H9 (cell line): ENCODE measurements around the gene PPAT. TPM values are rescaled to one million over a fixed set of nuclear protein-coding genes. Genes with fewer than 3 reads are reported as not detected.

ENCODE experiments used
- DNase-seq: peaks from one replicate; pipeline ENCODE4 v3.0.0-alpha.2; 2017
- H2AFZ ChIP-seq: one replicate; pipeline ENCODE4 v1.6.1; 2013; ENCODE audit warnings: mild to moderate bottlenecking, low read length, control low read depth, moderate library complexity
- H2AK5ac ChIP-seq: 2 replicates; pipeline ENCODE4 v1.6.1; 2013; ENCODE audit warnings: low read length, control low read depth, mixed read lengths; ENCODE audit not compliant: insufficient read length
- H2BK120ac ChIP-seq: one replicate; pipeline ENCODE4 v1.6.1; 2013; ENCODE audit warnings: low read depth, mild to moderate bottlenecking, low read length, control low read depth, inconsistent platforms; ENCODE audit not compliant: poor library complexity, severe bottlenecking
- H2BK12ac ChIP-seq: 2 replicates; pipeline ENCODE4 v1.6.1; 2013; ENCODE audit warnings: low read length, control low read depth, mixed read lengths, low read depth; ENCODE audit not compliant: insufficient read length
- H2BK15ac ChIP-seq: 2 replicates; pipeline ENCODE4 v1.6.1; 2013; ENCODE audit warnings: low read depth, low read length, control low read depth
- H2BK20ac ChIP-seq: one replicate; pipeline ENCODE4 v1.6.1; 2013; ENCODE audit warnings: low read depth, mild to moderate bottlenecking, low read length, control low read depth, inconsistent platforms; ENCODE audit not compliant: poor library complexity, severe bottlenecking
- H2BK5ac ChIP-seq: 2 replicates; pipeline ENCODE4 v1.6.1; 2013; ENCODE audit warnings: low read length, control low read depth, mixed read lengths; ENCODE audit not compliant: insufficient read length
- H3K14ac ChIP-seq: 2 replicates; pipeline ENCODE4 v1.6.1; 2013; ENCODE audit warnings: low read length, control low read depth; ENCODE audit not compliant: insufficient read depth
- H3K18ac ChIP-seq: 2 replicates; pipeline ENCODE4 v1.6.1; 2013; ENCODE audit warnings: low read depth, mild to moderate bottlenecking, mixed read lengths, low read length, control low read depth; ENCODE audit not compliant: insufficient read length
- H3K23ac ChIP-seq: 2 replicates; pipeline ENCODE4 v1.6.1; 2013; ENCODE audit warnings: low read length, control low read depth, mixed read lengths, low read depth; ENCODE audit not compliant: insufficient read length
- H3K23me2 ChIP-seq: 2 replicates; pipeline ENCODE4 v1.6.1; 2013; ENCODE audit warnings: low read depth, mild to moderate bottlenecking, mixed read lengths, low read length, control low read depth; ENCODE audit not compliant: insufficient read length, poor library complexity, severe bottlenecking
- H3K27ac ChIP-seq: 2 replicates; pipeline ENCODE4 v1.5.1; 2013; ENCODE audit warnings: low read length, control low read depth, mixed read lengths, low read depth; ENCODE audit not compliant: insufficient read length
- H3K27me3 ChIP-seq: 2 replicates; pipeline ENCODE4 v1.6.1; 2013; ENCODE audit warnings: low read length, control low read depth, inconsistent platforms; ENCODE audit not compliant: insufficient read depth
- H3K4ac ChIP-seq: 2 replicates; pipeline ENCODE4 v1.6.1; 2013; ENCODE audit warnings: low read depth, mild to moderate bottlenecking, control low read depth, inconsistent platforms, low read length, moderate library complexity
- H3K4me1 ChIP-seq: 2 replicates; pipeline ENCODE4 v1.6.1; 2013; ENCODE audit warnings: low read length, control low read depth, inconsistent platforms; ENCODE audit not compliant: insufficient read depth
- H3K4me2 ChIP-seq: 2 replicates; pipeline ENCODE4 v1.6.1; 2013; ENCODE audit warnings: low read length, control low read depth, mixed read lengths; ENCODE audit not compliant: insufficient read length, insufficient read depth
- H3K56ac ChIP-seq: 2 replicates; pipeline ENCODE4 v1.6.1; 2013; ENCODE audit warnings: low read depth, mild to moderate bottlenecking, mixed read lengths, low read length, control low read depth; ENCODE audit not compliant: insufficient read length
- H3K79me1 ChIP-seq: 2 replicates; pipeline ENCODE4 v1.6.1; 2013; ENCODE audit warnings: low read depth, mild to moderate bottlenecking, moderate library complexity, low read length, control low read depth, inconsistent platforms; ENCODE audit not compliant: insufficient read depth, poor library complexity, severe bottlenecking
- H3K79me2 ChIP-seq: 2 replicates; pipeline ENCODE4 v1.6.1; 2013; ENCODE audit warnings: low read length, control low read depth, inconsistent platforms; ENCODE audit not compliant: insufficient read depth
- H3K9ac ChIP-seq: 2 replicates; pipeline ENCODE4 v1.6.1; 2013; ENCODE audit warnings: low read length, control low read depth, mixed read lengths; ENCODE audit not compliant: insufficient read length; ENCODE audit errors: extremely low read depth
- H3K9me3 ChIP-seq: one replicate; pipeline ENCODE4 v1.6.1; 2013; ENCODE audit warnings: low read depth, low read length, inconsistent platforms; ENCODE audit not compliant: control insufficient read depth
- H3T11ph ChIP-seq: one replicate; pipeline ENCODE4 v1.6.1; 2013; ENCODE audit warnings: mild to moderate bottlenecking, low read length, control low read depth, inconsistent platforms
- H4K20me1 ChIP-seq: one replicate; pipeline ENCODE4 v1.6.1; 2013; ENCODE audit not compliant: control insufficient read depth, insufficient read length, insufficient read depth
- H4K5ac ChIP-seq: 2 replicates; pipeline ENCODE4 v1.6.1; 2013; ENCODE audit warnings: low read depth, mild to moderate bottlenecking, mixed read lengths, low read length, control low read depth; ENCODE audit not compliant: insufficient read length
- H4K8ac ChIP-seq: replicated peaks from 2 replicates; pipeline ENCODE4 v1.6.1; 2013; ENCODE audit warnings: low read length, control low read depth, mixed read lengths, low read depth; ENCODE audit not compliant: insufficient read length
- H4K91ac ChIP-seq: 2 replicates; pipeline ENCODE4 v1.6.1; 2013; ENCODE audit warnings: low read depth, mild to moderate bottlenecking, moderate library complexity, mixed read lengths, low read length, control low read depth; ENCODE audit not compliant: insufficient read length
- H3K27ac Mint-ChIP-seq, 3 experiments: 2 replicates in 2 of 3; 3 replicates in 1 of 3; pipeline ENCODE4 v1.8.0; 2020 to 2021; ENCODE audit warnings: mixed read lengths in 3 of 3, mild to moderate bottlenecking in 1 of 3, moderate library complexity in 1 of 3
- H3K27me3 Mint-ChIP-seq: 2 replicates; pipeline ENCODE4 v1.8.0; 2021; ENCODE audit warnings: low read depth, mild to moderate bottlenecking, moderate library complexity, mixed read lengths
- H3K36me3 Mint-ChIP-seq, 3 experiments: 2 replicates in 2 of 3; 3 replicates in 1 of 3; pipeline ENCODE4 v1.8.0; 2020 to 2021; ENCODE audit warnings: low read depth in 3 of 3, mixed read lengths in 3 of 3; ENCODE audit not compliant: insufficient read depth in 1 of 3
- H3K4me1 Mint-ChIP-seq, 2 experiments: 2 replicates each; pipeline ENCODE4 v1.8.0; 2020; ENCODE audit warnings: mixed read lengths in 2 of 2
- H3K4me3 Mint-ChIP-seq, 2 experiments: 2 replicates in 1 of 2; 3 replicates in 1 of 2; pipeline ENCODE4 v1.8.0; 2020 to 2021; ENCODE audit warnings: mild to moderate bottlenecking in 2 of 2, mixed read lengths in 2 of 2, moderate library complexity in 1 of 2
- H3K9me3 Mint-ChIP-seq, 2 experiments: 2 replicates in 1 of 2; 3 replicates in 1 of 2; pipeline ENCODE4 v1.8.0; 2020; ENCODE audit warnings: mild to moderate bottlenecking in 2 of 2, mixed read lengths in 2 of 2, moderate library complexity in 1 of 2
- WGBS: extraction: QIAGEN DNeasy Blood & Tissue Kit; methylation state at CpG from one replicate; pipeline ENCODE4 v1.1.7; 2013; ENCODE audit warnings: missing lambda C conversion rate, low lambda C conversion rate, mixed read lengths; ENCODE audit not compliant: insufficient read length; ENCODE audit errors: extremely low coverage; 5-methylcytosine and 5-hydroxymethylcytosine counted together
- total RNA-seq: library from RNA; stranded (reverse); gene quantifications from 2 replicates; pipeline ENCODE4 v1.2.1, GENCODE V29; 2021
- TF ChIP-seq, protein P1 (sequence below): fragments of 200-600 bp; sonication (generic); conservative IDR thresholded peaks from 3 replicates; pipeline ENCODE4 v1.8.0; 2021; ENCODE audit warnings: antibody characterized with exemption, mild to moderate bottlenecking

PPAT gene
- total RNA-seq, 1 experiment from 2014 or later = 77.1 TPM

DNA sequence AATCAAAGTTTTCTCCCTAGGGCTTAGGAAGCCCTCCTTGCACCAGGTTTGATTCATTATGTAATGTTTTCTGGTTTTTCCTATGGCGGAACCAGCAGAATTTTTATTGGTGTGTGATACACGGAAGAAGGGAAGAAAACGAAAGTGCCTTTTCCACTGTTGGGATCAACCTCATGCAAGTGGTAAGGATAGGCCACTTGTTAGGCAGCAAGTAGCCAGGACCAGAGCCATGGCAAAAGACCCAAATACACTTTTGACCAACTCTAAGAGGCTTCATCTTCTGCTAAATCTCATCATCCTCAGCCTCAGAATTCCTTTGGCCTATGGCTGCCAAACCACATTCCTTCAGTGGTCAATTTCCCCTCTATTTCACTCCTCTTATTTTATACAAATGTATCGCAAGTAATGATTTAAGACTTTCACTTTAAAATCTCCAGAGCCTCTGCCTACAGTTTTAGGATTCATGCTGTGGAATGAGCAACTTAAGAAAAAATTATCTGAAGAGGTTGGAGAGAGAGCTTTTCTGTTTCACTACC is 21.2 kb downstream of the PPAT start:
- Histone ChIP-seq H3K18ac (no peak overlapping the region), H2AK5ac (no peak overlapping the region), H4K91ac (no peak overlapping the region), H2BK15ac (no peak overlapping the region), H3K9me3 (no peaks in the 10 kb centered on the region), H3K79me2 (peaks cover 27% of the 10 kb centered on the region; the same call in 1 of the 2 replicates), H3K9ac (no peak overlapping the region), H4K5ac (no peak overlapping the region), H3K23me2 (no peaks in the 10 kb centered on the region), H3K4me2 (no peak overlapping the region), H2BK12ac (no peak overlapping the region), H3K4me1 (no peaks in the 10 kb centered on the region; the same call in 1 of the 2 replicates), H4K8ac (no peak overlapping the region), H3T11ph (peak overlapping the region; percentile 53), H3K56ac (no peak overlapping the region), H2BK5ac (no peak overlapping the region), H3K4ac (no peak overlapping the region), H3K23ac (no peak overlapping the region), H3K27ac (no peak overlapping the region), H2BK120ac (no peak overlapping the region), H3K27me3 (no peaks in the 10 kb centered on the region), H4K20me1 (no peaks in the 10 kb centered on the region), H3K79me1 (peaks cover 7% of the 10 kb centered on the region), H3K14ac (no peak overlapping the region), H2BK20ac (no peak overlapping the region), H2AFZ (no peak overlapping the region)
- Mint-ChIP-seq H3K4me3 (no peak overlapping the region), H3K36me3 (no peaks in the 10 kb centered on the region; a peak in 1 of 7 replicates), H3K9me3 (no peaks in the 10 kb centered on the region), H3K4me1 (peaks cover 38 to 44% of the 10 kb centered on the region in 2 experiments), H3K27ac (peak overlapping the region in 2 of 3 experiments; percentile 45 to 78; a peak in 3 of 7 replicates), H3K27me3 (no peaks in the 10 kb centered on the region)
- no peak for DNase-seq
- TF ChIP-seq, protein P1, sequence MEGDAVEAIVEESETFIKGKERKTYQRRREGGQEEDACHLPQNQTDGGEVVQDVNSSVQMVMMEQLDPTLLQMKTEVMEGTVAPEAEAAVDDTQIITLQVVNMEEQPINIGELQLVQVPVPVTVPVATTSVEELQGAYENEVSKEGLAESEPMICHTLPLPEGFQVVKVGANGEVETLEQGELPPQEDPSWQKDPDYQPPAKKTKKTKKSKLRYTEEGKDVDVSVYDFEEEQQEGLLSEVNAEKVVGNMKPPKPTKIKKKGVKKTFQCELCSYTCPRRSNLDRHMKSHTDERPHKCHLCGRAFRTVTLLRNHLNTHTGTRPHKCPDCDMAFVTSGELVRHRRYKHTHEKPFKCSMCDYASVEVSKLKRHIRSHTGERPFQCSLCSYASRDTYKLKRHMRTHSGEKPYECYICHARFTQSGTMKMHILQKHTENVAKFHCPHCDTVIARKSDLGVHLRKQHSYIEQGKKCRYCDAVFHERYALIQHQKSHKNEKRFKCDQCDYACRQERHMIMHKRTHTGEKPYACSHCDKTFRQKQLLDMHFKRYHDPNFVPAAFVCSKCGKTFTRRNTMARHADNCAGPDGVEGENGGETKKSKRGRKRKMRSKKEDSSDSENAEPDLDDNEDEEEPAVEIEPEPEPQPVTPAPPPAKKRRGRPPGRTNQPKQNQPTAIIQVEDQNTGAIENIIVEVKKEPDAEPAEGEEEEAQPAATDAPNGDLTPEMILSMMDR = no peak
- no CpG with 5 or more reads among the region's 4 CpGs for WGBS
